HepG2 (cell line): ENCODE results near the gene TCF7L2. TPM values are rescaled to one million over a fixed set of nuclear protein-coding genes. Genes with fewer than 3 reads are reported as not detected.

ENCODE experiments used
- ATAC-seq: fragments of 200-7000 bp; cut with Tn5 transposase; 3 replicates; pipeline ENCODE4 v1.9.1; 2020; ENCODE audit warnings: mild to moderate bottlenecking, moderate library complexity
- BruUV-seq: library from RNA; stranded (reverse); fragments of 400-500 nt; replicated peaks from 2 replicates; lab custom pipeline; 2021; lab: Mats Ljungman, UMichigan
- CTCF ChIA-PET: fragments of 300-600 bp; formaldehyde crosslinking; extraction: SDS; loops from one replicate; lab custom pipeline; 2021; ENCODE audit warnings: low total read pairs, inconsistent platforms, low intra/inter-chr PET ratio; lab: Yijun Ruan, JAX
- POLR2A ChIA-PET: fragments of 350-600 bp; sonication (Branson Sonifier 250); formaldehyde crosslinking; loops from one replicate; lab custom pipeline; 2020; ENCODE audit warnings: antibody characterized with exemption, inconsistent platforms; lab: Yijun Ruan, JAX
- DNase-seq: peaks from one replicate; pipeline ENCODE4 v3.0.0-alpha.2; 2015; ENCODE audit warnings: low spot score
- FAIRE-seq: peaks from 3 replicates; lab custom pipeline; 2011; peaks lifted over from hg19 to GRCh38; lab: Jason Lieb, UNC
- H2AFZ ChIP-seq: one replicate; pipeline ENCODE4 v1.6.1; 2011; ENCODE audit warnings: low read length, inconsistent platforms
- H3K27ac ChIP-seq: fragments of 300-600 bp; 3 replicates; pipeline ENCODE4 v1.8.0; 2011; ENCODE audit warnings: mixed run types, mild to moderate bottlenecking, mixed read lengths, low read length, inconsistent platforms; ENCODE audit not compliant: insufficient read depth; ENCODE audit errors: extremely low read length
- H3K27me3 ChIP-seq, 2 experiments: fragments of 200-600 bp in 1 of 2; 2 replicates in 1 of 2; 3 replicates in 1 of 2; pipeline versions ENCODE4 v1.6.0 to v1.8.0; 2011; ENCODE audit warnings: low read length in 2 of 2, mild to moderate bottlenecking in 2 of 2, moderate library complexity in 2 of 2, inconsistent platforms in 1 of 2; ENCODE audit not compliant: insufficient read depth in 2 of 2, control insufficient read depth in 1 of 2
- H3K36me3 ChIP-seq, 2 experiments: fragments of 200-600 bp in 1 of 2; replicated peaks in 1 of 2; 2 replicates in 1 of 2; 3 replicates in 1 of 2; pipeline versions ENCODE4 v1.5.1 to v1.8.0; 2011; ENCODE audit warnings: low read length in 2 of 2, inconsistent platforms in 1 of 2; ENCODE audit not compliant: insufficient read depth in 2 of 2, control insufficient read depth in 1 of 2
- H3K4me1 ChIP-seq: 2 replicates; pipeline ENCODE4 v1.5.1; 2012; ENCODE audit warnings: low read length, inconsistent platforms; ENCODE audit not compliant: insufficient read depth
- H3K4me2 ChIP-seq: 2 replicates; pipeline ENCODE4 v1.6.0; 2011; ENCODE audit warnings: low read depth, low read length, inconsistent platforms
- H3K4me3 ChIP-seq, 3 experiments: fragments of 200-600 bp in 1 of 3; sonication (generic), shearing (Covaris generic) in 1 of 3; replicated peaks in 1 of 3; 2 replicates each; pipeline ENCODE4 v1.5.1; 2011 to 2016; ENCODE audit warnings: low read length in 3 of 3, inconsistent platforms in 2 of 3, low read depth in 2 of 3, mild to moderate bottlenecking in 2 of 3, control low read depth in 1 of 3, mixed read lengths in 1 of 3; ENCODE audit not compliant: insufficient read depth in 1 of 3
- H3K79me2 ChIP-seq: one replicate; pipeline ENCODE4 v1.6.1; 2011; ENCODE audit warnings: low read length, inconsistent platforms; ENCODE audit not compliant: insufficient read depth
- H3K9ac ChIP-seq: 2 replicates; pipeline ENCODE4 v1.6.0; 2011; ENCODE audit warnings: mild to moderate bottlenecking, low read depth, low read length, inconsistent platforms; ENCODE audit not compliant: insufficient read depth
- H3K9me3 ChIP-seq: 2 replicates; pipeline ENCODE4 v1.5.1; 2012; ENCODE audit warnings: mild to moderate bottlenecking, low read length
- H4K20me1 ChIP-seq: 2 replicates; pipeline ENCODE4 v1.6.0; 2011; ENCODE audit warnings: inconsistent platforms, mild to moderate bottlenecking, low read length, moderate library complexity; ENCODE audit not compliant: insufficient read depth
- CAMTA2 ChIP-seq: sonication (generic); formaldehyde crosslinking; IDR thresholded peaks from 2 replicates; pipeline ENCODE4 v1.4.0; 2020; ENCODE audit warnings: mild to moderate bottlenecking, missing genetic modification reagents, borderline replicate concordance
- DMAP1 ChIP-seq: IDR thresholded peaks from 2 replicates; pipeline ENCODE4 v1.6.1; 2016
- HOXA3 ChIP-seq: sonication (generic); formaldehyde crosslinking; IDR thresholded peaks from 2 replicates; pipeline ENCODE4 v1.5.0; 2020; ENCODE audit warnings: missing genetic modification reagents
- KAT2B ChIP-seq: fragments of 150-350 bp; IDR thresholded peaks from 2 replicates; pipeline ENCODE4 v1.6.1; 2014; ENCODE audit warnings: low read depth, low read length, borderline replicate concordance
- RAD21 ChIP-seq: fragments of 450-650 bp; formaldehyde crosslinking; IDR thresholded peaks from 2 replicates; pipeline ENCODE4 v1.5.0; 2020; ENCODE audit warnings: mild to moderate bottlenecking
- SRSF9 ChIP-seq: fragments of 200-400 bp; formaldehyde crosslinking; IDR thresholded peaks from 2 replicates; pipeline ENCODE4 v1.6.1; 2018; ENCODE audit warnings: borderline replicate concordance, mild to moderate bottlenecking, low read depth, low read length; ENCODE audit not compliant: insufficient read depth, poor library complexity, severe bottlenecking
- ZNF205 ChIP-seq: IDR thresholded peaks from 2 replicates; pipeline ENCODE4 v1.6.1; 2018; ENCODE audit warnings: missing biosample characterization, missing genetic modification reagents
- ZNF33B ChIP-seq: sonication (generic); formaldehyde crosslinking; IDR thresholded peaks from 2 replicates; pipeline ENCODE4 v1.5.1; 2020; ENCODE audit warnings: mild to moderate bottlenecking, missing genetic modification reagents
- ZNF547 ChIP-seq: sonication (generic); formaldehyde crosslinking; IDR thresholded peaks from 2 replicates; pipeline ENCODE4 v1.5.1; 2020; ENCODE audit warnings: mild to moderate bottlenecking, missing genetic modification reagents
- ZSCAN20 ChIP-seq: sonication (generic); formaldehyde crosslinking; IDR thresholded peaks from 2 replicates; pipeline ENCODE4 v1.4.0; 2020; ENCODE audit warnings: missing genetic modification reagents, mild to moderate bottlenecking, borderline replicate concordance
- WGBS: methylation state at CpG from one replicate; pipeline ENCODE4 v1.1.6; 2017; ENCODE audit warnings: low lambda C conversion rate; 5-methylcytosine and 5-hydroxymethylcytosine counted together
- in situ Hi-C: cut with HindIII; loops from 2 replicates; pipeline ENCODE4 v1.10.0; 2017; ENCODE audit warnings: low pct_unique_long_range_greater_than_20kb; ENCODE audit not compliant: extremely low pct_ligation_motif_present
- intact Hi-C: fragments of 100-400 bp; cut with micrococcal nuclease; formaldehyde crosslinking; loops from one replicate; pipeline ENCODE4 v1.10.0; 2022; ENCODE audit not compliant: unreplicated experiment
- polyA plus RNA-seq, 8 experiments: library from polyadenylated mRNA; depleted of rRNA in 3 of 8; stranded (reverse) in 7 of 8; unstranded in 1 of 8; fragments of >200 nt; fragmentation: Illumina TruSeq in 4 of 8; extraction: Trizol in 4 of 8; gene quantifications; 2 replicates each; pipeline versions ENCODE4 v1.2.1 to v1.2.3, GENCODE V29; 2011 to 2016; ENCODE audit warnings: low read depth in 4 of 8, missing spikeins in 1 of 8, mixed read lengths in 1 of 8; ENCODE audit not compliant: insufficient read depth in 1 of 8
- total RNA-seq, 5 experiments: library from RNA; depleted of rRNA; stranded (reverse); fragments of >200 nt; fragmentation: Illumina TruSeq; extraction: Trizol; gene quantifications; 2 replicates each; pipeline ENCODE4 v1.2.3, GENCODE V29; 2016; ENCODE audit warnings: low read depth in 1 of 5
- TF ChIP-seq, protein P1 (sequence below): sonication (generic); formaldehyde crosslinking; conservative IDR thresholded peaks from 2 replicates; pipeline ENCODE4 v1.8.0; 2022; ENCODE audit warnings: missing genetic modification reagents
- TF ChIP-seq, protein P2 (sequence below): sonication (generic); formaldehyde crosslinking; IDR thresholded peaks from 2 replicates; pipeline ENCODE4 v1.8.1; 2023; ENCODE audit warnings: mild to moderate bottlenecking, missing genetic modification reagents
- TF ChIP-seq, protein P3 (sequence below): sonication (generic); formaldehyde crosslinking; IDR thresholded peaks from 2 replicates; pipeline ENCODE4 v1.4.0; 2020; ENCODE audit warnings: missing genetic modification reagents, borderline replicate concordance
- TF ChIP-seq, protein P4 (sequence below): IDR thresholded peaks from 2 replicates; pipeline ENCODE4 v1.6.1; 2016; ENCODE audit warnings: control low read depth

TCF7L2 gene
- total and polyA plus RNA-seq, 2 of the 13 experiments (the other 11 are each of a cell fraction or from before 2014, with no cell fraction given): 3.9 to 13.7 TPM

DNA sequence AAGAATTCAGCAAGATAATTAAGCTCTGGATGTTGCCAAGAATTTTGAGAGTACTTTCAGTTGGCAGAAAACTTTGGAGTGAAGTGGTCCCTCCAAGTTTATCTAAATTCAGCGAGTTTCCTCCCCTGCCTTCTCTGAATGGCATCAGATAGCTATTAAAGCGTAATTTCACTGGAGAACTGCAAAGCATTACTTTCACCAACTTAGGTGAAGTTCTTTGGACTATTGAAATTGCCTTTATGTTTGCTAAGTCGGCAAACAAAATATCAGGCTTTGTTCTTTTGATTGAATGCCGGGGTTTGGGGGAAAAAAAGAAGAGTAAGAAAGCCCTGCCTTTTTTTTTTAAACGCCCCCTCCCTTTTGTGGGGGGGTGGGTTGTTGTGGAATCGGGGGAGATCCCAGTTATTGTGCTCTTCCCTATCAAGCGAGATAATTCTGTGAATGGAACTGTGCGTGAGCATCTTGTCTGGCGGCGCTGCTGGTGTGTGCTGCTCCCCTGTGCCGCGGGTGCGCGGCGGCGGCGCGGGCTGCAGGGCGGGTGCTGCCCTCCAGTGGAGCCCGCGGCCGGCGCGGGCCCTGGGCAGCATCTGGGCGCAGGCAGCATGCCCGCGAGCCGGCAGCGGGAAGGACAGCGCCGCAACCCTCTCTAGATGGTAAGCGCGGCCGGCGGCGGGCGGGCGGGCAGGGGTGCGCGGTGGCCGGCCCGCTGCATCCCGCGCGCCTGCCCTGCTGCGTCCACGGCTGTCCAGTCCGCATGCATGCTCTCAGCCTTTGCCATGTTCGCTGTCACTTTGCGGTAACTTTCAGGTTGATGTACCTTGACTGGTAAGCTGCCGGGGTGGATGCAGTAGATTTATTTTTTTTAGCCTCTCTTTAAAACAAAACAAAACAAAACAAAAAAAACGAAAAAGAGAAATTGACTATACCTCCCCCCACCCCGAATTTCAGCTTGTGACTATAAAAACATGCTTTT is 176.5 kb downstream of the TCF7L2 start:
- FAIRE-seq (no peak), ATAC-seq (peak; percentile 99), DNase-seq (peak; percentile 15)
- POLR2A ChIA-PET: no interaction called here
- in situ Hi-C loops: no loop called here
- Histone ChIP-seq H3K27ac (no peak overlapping the region), H3K9me3 (no peaks in the 10 kb centered on the region), H3K4me1 (peaks cover 30% of the 10 kb centered on the region), H3K36me3 (peaks cover 0 to 3% of the 10 kb centered on the region in 2 experiments; a peak in 2 of 5 replicates), H2AFZ (no peak overlapping the region), H3K79me2 (peaks cover 33% of the 10 kb centered on the region), H4K20me1 (peaks cover 32% of the 10 kb centered on the region), H3K4me3 (peak overlapping the region in 1 of 3 experiments; percentile 19; a peak in 1 of 6 replicates), H3K27me3 (no peaks in the 10 kb centered on the region), H3K4me2 (peak overlapping the region; percentile 43), H3K9ac (no peak overlapping the region)
- 70% methylated on average over 31 of the region's 53 CpGs for WGBS
- BruUV-seq: no TSS peak
- intact Hi-C loops: loop anchor here (10.0 kb wide), 1 partner anchor 258 kb away; no protein-coding TSS in a partner anchor
- CTCF ChIA-PET: no interaction called here
- TF ChIP-seq HOXA3 (CRISPR knock-in tag): 0 out of 2 replicates have a peak, but pooled peaks have one; percentile 31
- TF ChIP-seq, protein P1, sequence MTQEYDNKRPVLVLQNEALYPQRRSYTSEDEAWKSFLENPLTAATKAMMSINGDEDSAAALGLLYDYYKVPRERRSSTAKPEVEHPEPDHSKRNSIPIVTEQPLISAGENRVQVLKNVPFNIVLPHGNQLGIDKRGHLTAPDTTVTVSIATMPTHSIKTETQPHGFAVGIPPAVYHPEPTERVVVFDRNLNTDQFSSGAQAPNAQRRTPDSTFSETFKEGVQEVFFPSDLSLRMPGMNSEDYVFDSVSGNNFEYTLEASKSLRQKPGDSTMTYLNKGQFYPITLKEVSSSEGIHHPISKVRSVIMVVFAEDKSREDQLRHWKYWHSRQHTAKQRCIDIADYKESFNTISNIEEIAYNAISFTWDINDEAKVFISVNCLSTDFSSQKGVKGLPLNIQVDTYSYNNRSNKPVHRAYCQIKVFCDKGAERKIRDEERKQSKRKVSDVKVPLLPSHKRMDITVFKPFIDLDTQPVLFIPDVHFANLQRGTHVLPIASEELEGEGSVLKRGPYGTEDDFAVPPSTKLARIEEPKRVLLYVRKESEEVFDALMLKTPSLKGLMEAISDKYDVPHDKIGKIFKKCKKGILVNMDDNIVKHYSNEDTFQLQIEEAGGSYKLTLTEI (CRISPR knock-in tag): no peak
- TF ChIP-seq ZNF33B (CRISPR knock-in tag): no peak
- no peak for TF ChIP-seq KAT2B
- TF ChIP-seq, protein P2, sequence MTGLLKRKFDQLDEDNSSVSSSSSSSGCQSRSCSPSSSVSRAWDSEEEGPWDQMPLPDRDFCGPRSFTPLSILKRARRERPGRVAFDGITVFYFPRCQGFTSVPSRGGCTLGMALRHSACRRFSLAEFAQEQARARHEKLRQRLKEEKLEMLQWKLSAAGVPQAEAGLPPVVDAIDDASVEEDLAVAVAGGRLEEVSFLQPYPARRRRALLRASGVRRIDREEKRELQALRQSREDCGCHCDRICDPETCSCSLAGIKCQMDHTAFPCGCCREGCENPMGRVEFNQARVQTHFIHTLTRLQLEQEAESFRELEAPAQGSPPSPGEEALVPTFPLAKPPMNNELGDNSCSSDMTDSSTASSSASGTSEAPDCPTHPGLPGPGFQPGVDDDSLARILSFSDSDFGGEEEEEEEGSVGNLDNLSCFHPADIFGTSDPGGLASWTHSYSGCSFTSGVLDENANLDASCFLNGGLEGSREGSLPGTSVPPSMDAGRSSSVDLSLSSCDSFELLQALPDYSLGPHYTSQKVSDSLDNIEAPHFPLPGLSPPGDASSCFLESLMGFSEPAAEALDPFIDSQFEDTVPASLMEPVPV (CRISPR knock-in tag): no peak
- TF ChIP-seq ZSCAN20 (CRISPR knock-in tag): no peak
- TF ChIP-seq SRSF9: no peak
- TF ChIP-seq CAMTA2 (CRISPR knock-in tag): no peak
- TF ChIP-seq DMAP1 (CRISPR knock-in tag): no peak
- no peak for TF ChIP-seq ZNF547 (CRISPR knock-in tag)
- TF ChIP-seq, protein P3, sequence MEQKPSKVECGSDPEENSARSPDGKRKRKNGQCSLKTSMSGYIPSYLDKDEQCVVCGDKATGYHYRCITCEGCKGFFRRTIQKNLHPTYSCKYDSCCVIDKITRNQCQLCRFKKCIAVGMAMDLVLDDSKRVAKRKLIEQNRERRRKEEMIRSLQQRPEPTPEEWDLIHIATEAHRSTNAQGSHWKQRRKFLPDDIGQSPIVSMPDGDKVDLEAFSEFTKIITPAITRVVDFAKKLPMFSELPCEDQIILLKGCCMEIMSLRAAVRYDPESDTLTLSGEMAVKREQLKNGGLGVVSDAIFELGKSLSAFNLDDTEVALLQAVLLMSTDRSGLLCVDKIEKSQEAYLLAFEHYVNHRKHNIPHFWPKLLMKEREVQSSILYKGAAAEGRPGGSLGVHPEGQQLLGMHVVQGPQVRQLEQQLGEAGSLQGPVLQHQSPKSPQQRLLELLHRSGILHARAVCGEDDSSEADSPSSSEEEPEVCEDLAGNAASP (CRISPR knock-in tag): no peak
- peak; percentile 84 for TF ChIP-seq RAD21 (CRISPR knock-in tag)
- no peak for TF ChIP-seq ZNF205 (CRISPR knock-in tag)
- TF ChIP-seq, protein P4, sequence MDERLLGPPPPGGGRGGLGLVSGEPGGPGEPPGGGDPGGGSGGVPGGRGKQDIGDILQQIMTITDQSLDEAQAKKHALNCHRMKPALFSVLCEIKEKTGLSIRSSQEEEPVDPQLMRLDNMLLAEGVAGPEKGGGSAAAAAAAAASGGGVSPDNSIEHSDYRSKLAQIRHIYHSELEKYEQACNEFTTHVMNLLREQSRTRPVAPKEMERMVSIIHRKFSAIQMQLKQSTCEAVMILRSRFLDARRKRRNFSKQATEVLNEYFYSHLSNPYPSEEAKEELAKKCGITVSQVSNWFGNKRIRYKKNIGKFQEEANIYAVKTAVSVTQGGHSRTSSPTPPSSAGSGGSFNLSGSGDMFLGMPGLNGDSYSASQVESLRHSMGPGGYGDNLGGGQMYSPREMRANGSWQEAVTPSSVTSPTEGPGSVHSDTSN: no peak
